GM21723 (cell line): Measurements from ENCODE around the gene TMEM88.
"Not testable (repeated sequence)": the region's sequence is repeated elsewhere in the genome, so short reads cannot be mapped to it uniquely, and the experiment has no call there.

Experiments used
- ATAC-seq: cut with Tn5 transposase; IDR thresholded peaks from one replicate; pipeline ENCODE4 v1.9.1; 2021; ENCODE audit warnings: mild to moderate bottlenecking, moderate library complexity; ENCODE audit not compliant: unreplicated experiment

TMEM88 gene

DNA sequence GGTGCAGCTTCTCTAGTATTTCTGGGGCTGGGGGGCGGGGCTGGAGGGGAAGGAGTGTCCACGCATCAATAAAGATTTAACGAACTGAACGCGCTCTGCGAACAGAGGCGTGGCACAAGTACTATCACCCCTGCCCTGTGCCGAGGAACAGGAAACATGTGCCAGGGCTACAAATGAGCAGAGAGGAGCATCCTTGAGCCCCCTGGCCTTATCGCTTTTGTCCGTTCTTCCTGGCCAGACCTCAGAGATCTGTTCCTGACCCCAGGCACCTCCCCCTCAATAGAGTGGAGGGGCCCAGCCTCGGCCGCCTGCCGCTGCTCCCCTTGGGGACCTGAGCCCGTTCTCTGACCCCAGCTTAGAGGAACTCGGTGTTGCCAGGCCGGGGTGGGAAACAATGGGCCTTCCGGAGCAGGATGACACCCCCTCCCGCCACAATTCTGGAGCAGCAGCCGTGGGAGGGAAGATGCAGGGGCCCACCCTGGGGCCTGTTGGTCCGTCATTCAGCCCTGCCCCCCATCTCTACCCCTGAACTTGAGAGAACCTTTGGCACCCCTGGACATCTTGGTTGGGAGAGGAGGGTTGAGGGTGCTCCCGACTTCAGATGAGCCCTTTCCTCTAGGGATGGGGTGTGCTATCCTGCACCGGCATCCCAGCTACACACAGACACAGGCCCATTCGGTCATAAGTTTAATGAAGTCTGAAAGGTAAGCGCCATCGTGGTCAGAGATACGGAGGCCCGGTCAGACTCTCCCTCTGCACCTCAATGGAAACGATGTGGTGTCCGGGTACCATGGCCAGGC, 1.3 kb downstream of the TMEM88 start:
- no peak for ATAC-seq

DNA sequence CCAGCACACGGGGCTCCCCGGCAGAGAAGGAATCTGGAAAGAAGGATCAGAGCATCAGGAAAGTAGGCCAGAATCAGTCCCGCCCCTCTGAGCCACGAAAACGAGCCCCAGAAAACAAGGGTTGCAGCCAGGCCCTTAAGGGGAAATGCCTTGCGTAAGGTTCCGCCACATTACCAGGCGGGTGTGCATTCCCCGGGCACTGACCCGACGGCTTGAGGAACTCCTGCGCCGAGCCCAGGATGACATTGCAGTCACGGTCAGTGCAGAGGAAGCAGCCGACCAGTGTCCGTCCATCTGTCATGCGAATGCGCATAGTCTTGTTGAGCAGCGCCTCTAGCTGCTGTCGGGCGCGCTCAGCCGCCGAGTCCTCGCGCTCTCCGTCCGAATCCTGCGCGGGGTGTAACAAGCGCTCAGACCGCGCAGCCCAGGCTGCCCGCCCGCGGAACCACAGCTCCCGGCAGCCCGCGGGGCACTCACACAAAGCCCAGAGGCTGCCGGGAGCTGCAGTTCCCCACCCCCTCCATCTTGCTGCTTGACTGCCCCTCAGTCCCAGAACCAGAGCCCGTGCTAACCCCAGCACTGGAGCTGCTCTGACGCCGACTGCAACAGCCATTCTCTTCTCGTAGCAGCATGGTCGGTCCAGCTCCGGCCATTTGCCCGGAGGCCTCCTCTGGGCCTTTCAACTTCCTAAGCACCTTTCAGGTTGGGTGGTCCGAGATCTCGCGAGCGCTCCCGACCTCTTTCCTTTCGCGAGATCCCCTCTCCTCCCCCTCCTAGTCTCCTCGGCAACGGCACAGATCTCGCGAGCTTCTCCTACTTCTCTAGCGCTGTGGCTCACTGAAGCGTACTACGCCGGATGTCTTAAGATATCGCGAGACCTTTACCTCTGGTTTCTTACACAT, 2.2 kb downstream of the TMEM88 start, which contains the start of gene NAA38:
Gene NAA38 (minus strand): TSS at position 749 of the 902 bp plus-strand sequence. CDS start 96 bp downstream, at position 653.
- peak; percentile 76 for ATAC-seq

DNA sequence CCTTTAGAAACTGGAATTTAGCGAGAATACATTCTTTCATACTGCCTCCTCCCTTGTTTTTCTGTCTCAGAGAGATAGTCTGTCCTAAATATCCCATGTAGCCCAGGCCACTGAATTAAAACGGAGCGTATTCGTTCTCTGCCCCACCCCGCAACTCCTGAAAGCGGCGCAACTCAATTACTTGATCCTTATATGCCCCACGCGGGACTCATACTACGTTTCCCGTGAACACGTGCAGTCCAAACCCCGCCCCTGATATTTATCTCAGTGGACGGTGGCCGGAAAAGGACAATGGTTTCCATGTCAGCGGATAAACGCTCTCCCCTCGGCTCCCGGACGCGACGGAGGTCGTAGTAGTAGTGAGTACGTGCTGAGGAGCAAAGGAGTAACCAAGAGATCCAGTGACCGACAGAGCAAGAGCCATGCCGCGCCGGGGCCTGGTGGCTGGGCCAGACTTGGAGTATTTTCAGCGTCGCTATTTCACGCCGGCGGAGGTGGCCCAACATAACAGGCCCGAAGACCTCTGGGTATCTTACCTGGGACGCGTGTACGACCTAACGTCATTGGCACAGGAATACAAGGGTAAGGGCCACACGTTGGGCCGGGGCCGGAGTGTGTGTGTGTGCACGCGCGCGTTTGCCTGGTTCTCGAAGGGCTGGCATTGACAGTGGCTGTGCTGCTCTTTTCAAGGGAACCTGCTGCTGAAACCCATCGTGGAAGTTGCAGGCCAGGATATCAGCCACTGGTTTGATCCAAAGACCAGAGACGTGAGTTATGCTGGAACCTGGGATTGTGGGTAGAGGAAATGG, 3.1 kb downstream of the TMEM88 start, which contains the start of gene CYB5D1:
Gene CYB5D1 (plus strand): TSS at position 291 of the 809 bp plus-strand sequence. CDS start 132 bp downstream, at position 423.
- peak; percentile 40 for ATAC-seq

DNA sequence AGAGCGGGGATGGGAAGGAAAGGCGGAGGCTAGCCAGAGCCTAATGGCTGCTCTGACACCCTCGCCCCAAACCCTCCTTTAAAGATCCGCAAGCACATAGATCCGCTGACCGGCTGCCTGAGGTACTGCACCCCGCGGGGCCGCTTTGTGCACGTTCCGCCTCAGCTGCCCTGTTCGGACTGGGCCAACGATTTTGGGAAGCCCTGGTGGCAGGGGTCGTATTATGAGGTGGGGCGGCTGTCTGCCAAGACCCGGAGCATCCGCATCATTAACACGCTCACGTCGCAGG, 3.6 kb downstream of the TMEM88 start:
- no peak for ATAC-seq

DNA sequence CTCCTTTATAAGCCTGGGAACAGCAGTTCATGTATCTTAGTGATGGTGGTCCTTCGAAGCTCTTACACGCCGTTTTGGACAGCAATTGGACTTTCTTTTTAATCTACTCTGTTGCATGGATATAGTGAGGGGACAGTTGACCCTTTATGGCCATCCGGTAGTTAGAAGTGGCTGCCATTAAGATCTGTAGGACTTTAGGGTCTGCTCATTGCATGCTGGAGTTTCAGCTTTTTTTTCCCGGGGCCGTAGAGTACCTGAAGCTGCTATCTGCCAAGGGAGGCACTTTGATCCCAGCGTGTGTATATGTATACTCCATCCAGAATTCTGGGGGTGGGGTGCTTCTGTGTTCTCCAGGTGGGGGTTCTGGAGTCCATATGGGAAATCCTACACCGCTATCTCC, 4.2 kb downstream of the TMEM88 start:
- no peak for ATAC-seq

DNA sequence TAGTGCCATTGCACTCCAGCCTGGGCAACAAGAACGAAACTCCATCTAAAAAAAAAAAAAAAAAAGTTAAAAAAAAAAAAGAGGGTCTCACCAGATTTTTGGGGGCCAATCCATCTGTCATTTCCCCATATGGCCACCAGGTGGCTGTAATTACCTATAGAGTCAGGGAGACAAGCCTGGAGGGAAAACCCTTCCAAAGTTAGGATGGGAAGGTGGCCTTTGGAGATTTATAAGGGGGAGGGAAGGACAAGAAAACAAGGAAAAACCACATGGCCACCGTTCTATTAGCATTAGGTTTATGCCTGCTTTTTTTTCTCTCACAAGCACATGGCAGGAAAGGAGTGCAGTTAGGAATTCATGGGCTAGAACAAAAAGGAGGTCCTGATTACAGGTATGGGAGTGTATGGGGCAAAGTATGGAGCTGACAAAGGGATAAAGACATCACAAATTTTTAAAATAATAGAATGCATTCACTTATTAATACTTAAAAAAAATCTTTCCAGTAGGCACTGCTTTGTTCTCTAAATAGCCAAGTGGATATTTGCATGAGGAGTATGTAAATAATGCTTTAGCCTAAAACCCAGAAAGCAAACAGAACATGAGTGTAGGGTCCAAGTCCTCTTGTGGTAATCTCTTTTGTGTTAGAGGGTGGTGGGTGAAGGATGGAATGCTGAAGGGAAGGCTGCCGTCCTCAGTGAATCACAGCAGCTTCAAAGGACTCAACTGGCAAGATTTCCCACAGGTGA, 8.0 kb downstream of the TMEM88 start:
- no peak for ATAC-seq

DNA sequence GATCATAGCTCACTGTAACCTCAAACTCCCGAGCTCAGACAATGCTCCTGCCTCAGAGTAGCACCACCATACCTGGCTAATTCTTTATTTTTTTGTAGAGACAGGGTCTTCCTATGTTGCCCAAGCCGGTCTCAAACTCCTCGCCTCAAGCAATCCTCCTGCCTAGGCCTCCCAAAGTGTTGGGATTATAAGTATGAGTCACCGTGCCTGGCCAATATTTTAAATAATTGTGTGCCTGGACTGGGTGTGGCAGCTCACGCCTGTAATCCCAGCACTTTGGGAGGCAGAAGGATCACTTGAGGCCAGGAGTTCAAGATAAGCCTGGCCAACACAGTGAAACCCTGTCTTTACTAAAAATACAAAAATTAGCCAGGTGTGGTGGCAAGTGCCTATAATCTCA, 9.5 kb downstream of the TMEM88 start:
- not testable (repeated sequence) for ATAC-seq

DNA sequence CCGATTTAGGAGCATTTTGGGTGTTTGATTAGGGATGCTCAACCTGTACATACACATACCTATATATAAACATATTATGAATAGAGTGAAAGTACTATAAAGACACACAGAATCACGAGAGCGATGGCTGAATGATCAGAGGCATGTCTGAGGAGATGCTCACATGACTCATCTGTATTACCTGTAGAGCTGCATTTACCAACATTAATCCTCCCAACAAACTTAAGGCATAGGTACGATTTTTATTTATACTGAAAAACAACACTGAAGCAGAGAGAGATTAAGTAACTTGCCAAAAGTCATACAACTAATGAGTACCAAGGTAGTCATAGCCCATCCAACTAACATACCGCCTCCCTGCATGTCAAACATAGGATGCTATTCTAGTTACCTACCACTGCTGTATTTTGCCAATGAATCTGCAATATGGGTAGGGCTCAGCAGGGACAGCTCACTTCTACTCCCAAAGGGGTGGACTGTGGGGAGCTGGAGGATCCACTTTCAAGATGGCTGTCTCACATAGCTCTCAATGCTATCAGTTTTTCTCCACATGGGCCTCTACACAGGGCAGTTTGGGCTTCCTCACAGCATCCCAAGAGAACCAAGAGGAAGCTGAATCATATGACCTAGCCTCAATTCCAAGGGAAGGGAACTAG, 10.3 kb downstream of the TMEM88 start:
- ATAC-seq, result no peak

DNA sequence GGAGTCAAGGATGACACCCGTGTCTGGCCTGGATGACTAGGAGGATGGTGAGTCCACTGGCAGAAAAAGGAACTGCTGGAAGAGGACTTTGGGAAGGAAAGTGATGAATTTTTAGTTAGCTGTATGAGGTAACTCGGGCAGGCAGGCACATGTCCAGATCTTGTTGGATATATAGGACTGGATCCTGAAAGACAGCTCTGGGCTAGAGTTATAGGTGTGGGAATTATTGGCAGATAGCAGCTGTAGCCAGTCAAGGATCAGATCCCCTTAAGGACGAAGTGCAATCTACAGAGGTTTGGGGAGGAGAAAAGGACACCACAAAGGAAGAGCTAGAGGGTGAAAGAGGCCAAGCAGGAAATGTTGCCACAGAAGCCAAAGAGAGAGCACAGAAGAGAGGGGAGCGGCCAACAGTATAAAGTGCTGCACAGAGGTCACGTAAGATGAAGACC, 13.0 kb downstream of the TMEM88 start:
- no peak for ATAC-seq

DNA sequence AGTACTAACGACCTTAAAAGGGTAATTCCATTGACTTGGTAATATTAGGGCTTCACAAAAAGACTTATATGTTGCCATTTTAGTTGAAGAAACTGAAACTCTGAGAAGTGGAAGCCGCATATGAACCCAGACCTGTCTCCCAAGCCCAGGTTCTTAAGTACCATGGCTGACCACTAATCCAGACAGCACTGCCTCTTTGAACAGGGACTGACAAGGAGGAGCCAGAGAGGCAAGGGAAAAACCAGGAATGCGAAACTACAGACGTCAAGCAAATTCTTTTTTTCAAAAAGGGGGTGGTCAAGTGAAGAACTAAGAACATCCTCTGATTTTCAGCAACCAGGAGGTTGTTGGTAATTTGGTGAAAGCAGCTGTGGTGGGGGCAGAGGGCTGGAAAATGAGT, 18.2 kb downstream of the TMEM88 start:
- no peak for ATAC-seq

DNA sequence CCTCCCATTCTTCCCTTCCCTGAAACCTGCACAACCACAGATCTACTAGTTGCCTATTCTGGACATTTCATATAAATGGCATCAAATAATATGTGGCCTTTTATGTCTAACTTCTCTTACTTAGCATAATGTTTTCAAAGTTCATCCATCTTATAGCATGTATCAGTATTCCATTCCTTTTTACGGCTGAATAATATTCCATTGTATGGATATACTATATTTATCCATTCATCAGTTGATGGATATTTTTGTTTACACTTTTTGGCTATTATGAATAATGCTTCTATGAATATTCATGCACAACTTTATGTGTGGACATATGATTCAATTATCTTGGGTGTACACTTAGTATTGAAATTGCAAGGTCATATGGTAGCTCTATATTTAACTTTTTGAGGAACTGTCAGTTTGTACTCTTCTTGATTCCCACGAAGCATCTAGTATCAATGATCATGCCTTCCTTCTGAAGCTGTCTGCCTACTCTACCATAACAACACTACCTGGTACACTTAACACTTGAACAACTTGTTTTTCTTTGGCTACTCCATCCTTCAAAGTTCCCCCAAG, 21.0 kb downstream of the TMEM88 start:
- no peak for ATAC-seq

DNA sequence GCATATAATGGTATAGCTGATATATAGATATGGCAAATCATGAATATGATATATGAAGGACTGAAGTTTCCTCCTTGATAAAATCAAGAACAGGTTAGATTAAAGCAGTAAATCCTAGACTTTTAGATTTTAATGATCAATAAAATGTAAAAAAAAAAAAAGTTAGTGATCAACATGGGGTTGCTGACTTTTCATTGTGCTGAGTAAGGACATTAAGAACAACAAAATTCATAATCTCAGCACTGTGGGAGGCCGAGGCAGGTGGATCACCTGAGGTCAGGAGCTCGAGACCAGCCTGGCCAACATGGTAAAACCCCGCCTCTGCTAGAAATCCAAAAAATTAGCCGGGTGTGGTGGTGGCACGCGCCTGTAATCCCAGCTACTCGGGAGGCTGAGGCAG, 23.4 kb downstream of the TMEM88 start:
- ATAC-seq, result no peak

DNA sequence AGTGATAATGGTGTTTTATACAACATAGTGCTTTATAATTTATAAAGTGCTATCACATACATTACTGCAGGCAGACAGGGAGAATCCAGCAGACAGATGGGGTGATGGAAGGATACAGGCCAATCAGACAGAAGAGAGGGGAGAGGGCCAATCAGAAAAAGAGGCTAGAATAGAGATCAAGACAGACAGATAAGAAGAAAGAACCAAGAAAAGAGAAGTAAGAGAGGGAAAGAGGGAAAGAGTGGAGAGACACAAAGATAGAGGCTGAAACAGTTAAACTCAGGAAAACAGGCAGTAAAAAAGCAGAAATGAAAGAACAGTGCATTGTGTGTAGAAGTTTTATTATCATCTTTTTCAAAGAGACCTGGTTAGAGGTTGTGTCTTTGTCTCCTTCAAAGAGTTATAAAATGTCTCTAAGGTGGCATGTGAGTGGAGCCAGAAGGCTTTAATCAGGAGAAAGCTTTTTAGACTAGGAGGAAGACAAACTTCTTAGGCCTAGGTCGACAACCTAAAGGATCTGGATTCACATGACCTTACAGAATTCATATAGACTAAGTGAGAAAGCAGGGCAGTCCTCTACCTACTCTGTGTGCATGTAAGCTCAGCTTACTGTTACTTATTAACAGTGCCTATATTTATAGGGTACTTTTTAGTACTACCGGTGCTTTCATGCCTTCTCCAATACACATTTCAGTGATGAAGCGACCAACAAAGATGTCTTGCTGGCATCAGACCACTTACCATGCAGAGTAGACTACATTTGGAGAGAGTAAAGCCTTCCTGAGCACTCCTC, 25.4 kb downstream of the TMEM88 start:
- ATAC-seq, result no peak

DNA sequence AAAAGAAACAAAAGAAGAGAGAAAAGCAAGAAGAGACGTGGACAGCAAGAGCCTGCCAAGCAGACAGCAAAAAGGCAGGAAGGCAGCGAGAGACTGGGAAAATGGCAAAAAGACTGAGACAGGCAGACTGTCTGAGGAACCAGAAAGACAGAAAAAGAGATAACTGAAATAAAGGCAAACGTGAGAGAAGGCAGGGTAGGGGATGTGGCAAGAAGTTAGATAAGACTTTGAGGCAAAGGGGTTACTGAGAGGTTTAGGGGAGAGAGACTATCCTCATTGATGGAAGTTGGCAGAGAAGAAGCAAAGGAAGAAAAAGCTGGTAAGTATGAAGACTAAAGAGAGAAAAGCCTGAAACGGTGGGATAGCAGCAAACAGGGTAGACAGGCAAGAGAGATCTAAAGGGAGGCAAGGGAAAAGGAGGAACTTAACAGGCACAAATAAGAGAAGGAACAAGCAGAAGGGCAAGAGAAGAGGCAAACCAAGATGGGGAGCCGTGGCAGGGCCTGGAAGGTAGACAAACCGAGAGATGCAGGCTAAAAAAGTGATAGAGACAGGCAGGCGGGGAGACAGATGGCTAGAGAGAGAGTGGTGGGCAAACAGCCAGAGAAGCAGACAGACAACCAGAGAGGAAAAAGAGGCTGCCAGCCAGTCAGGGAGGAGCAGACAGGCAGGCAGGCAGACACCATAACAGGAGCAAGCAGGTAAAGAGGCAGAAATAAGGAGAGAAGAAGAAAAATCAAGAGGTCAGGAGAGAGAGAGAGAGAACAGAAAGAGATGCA, 26.6 kb downstream of the TMEM88 start:
- ATAC-seq, result no peak

DNA sequence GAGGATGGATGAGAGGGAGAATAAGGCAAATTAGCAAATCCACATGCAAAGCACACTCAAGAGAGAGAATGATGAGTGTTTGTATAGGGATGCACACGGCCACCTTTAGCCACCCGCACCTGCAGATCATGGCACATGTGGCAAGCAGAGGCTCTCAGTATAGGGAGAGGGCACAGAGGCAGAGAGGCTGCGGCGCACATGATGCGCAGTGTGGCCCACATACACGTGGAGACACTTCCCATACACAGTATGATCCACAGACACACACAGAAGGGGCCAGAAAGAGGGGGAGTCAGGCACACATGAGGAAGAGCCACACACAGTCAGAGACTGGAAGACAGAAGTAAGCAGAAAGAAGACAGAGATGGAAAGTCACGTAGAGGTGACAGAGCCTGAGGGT, 27.2 kb downstream of the TMEM88 start:
- ATAC-seq, result no peak

DNA sequence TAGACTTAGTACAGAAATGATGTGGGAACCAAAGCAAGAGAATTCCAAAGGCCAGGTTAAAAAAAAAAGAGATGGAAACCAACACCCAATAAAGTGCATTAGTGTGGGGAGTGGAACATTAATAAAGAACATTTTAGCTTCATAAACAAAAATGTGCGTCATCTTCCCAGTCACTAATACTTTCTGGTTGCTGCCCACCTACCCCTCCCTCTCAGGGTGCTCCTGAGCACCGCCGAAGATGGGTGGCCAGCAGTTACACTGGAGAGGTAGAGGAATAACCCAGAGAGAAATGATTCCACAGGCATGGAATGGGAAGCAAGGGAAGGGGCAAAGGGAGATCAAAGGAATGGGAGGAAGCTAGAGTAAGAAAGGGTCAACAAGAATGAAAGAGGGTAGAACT, 27.8 kb downstream of the TMEM88 start:
- ATAC-seq, result no peak

DNA sequence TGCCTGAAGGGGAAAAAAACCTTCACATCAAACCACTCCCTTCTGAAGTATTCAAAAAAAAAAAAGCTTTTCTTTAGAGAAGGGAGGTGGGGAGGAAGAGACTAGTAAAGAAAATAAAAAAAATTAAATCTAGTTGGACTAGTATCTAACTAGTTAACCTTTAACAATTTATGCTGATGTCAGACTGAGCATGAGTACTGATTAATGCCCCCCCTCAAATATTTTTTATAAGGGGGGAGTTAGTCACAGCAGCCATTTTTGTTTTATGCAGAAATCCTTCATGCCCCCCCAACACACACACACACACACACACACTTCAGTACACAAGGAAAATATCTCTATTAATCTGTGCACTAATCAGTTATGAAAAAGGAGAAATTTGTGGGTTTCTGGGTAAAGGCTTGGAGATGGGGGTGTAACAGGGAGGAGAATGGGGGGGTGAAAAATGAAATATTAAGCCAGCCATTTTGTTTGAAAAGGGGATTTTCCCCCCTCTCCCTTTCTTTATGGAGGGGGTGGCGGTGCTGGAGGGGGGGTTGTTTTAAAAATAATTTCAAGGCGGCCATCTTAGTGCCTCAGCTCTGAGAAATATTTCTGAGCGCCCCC, 29.0 kb downstream of the TMEM88 start:
- no peak for ATAC-seq
